Measurements from ENCODE around the gene TFRC. TPM values are rescaled to one million over a fixed set of nuclear protein-coding genes. Genes with fewer than 3 reads are reported as not detected.
"Not testable (repeated sequence)": the region's sequence is repeated elsewhere in the genome, so short reads cannot be mapped to it uniquely, and the experiment has no call there.

The TFRC gene
- total RNA-seq, 1 donor from 2014 or later = 102 TPM

GRCh38 chr3:196097373-196098154, 15.7 kb upstream of the TFRC start:
- DNase-seq (ENCODE audit: low read depth) = no peak
- no peak for TF ChIP-seq CTCF (conservative IDR thresholded peaks at IDR 0.05; ENCODE audit: low read depth, low read length)
- no peak overlapping the region for H3K4me3 ChIP-seq (ENCODE audit: low read depth, low read length)

GRCh38 chr3:196096382-196096953, 14.6 kb upstream of the TFRC start:
- TF ChIP-seq CTCF (conservative IDR thresholded peaks at IDR 0.05; ENCODE audit: low read depth, low read length) = no peak
- no peak for DNase-seq (ENCODE audit: low read depth)
- H3K4me3 ChIP-seq (ENCODE audit: low read depth, low read length) = no peak overlapping the region

GRCh38 chr3:196093317-196094111, 11.6 kb upstream of the TFRC start:
- no peak for DNase-seq (ENCODE audit: low read depth)
- H3K4me3 ChIP-seq (ENCODE audit: low read depth, low read length) = no peak overlapping the region
- TF ChIP-seq CTCF (conservative IDR thresholded peaks at IDR 0.05; ENCODE audit: low read depth, low read length) = no peak

GRCh38 chr3:196087906-196088305, 6.0 kb upstream of the TFRC start:
- no peak overlapping the region for H3K4me3 ChIP-seq (ENCODE audit: low read depth, low read length)
- TF ChIP-seq CTCF (conservative IDR thresholded peaks at IDR 0.05; ENCODE audit: low read depth, low read length) = no peak
- no peak for DNase-seq (ENCODE audit: low read depth)

- no peak for TF ChIP-seq CTCF (conservative IDR thresholded peaks at IDR 0.05; ENCODE audit: low read depth, low read length)
- DNase-seq (ENCODE audit: low read depth) = no peak
- H3K4me3 ChIP-seq (ENCODE audit: low read depth, low read length) = peak overlapping the region; percentile 98
Observed at GRCh38 chr3:196082619-196082971, 705 bp upstream of the TFRC start.

- peak overlapping the region; percentile 98 for H3K4me3 ChIP-seq (ENCODE audit: low read depth, low read length)
- no peak for DNase-seq (ENCODE audit: low read depth)
- no peak for TF ChIP-seq CTCF (conservative IDR thresholded peaks at IDR 0.05; ENCODE audit: low read depth, low read length)
Observed at GRCh38 chr3:196081002-196081833, 672 bp downstream of the TFRC start.

GRCh38 chr3:196080101-196080846, 1.6 kb downstream of the TFRC start:
- not testable (repeated sequence) for DNase-seq (ENCODE audit: low read depth)
- peak overlapping the region; percentile 98 for H3K4me3 ChIP-seq (ENCODE audit: low read depth, low read length)

All from epithelial cell of proximal tubule (primary cell).